ENCODE measurements around the gene ATAD1.
"Not testable (repeated sequence)": the region's sequence is repeated elsewhere in the genome, so short reads cannot be mapped to it uniquely, and the experiment has no call there.

Gene ATAD1

GRCh38 chr10:87819289-87819585 is 1.2 kb upstream of the ATAD1 start:
- H3K9ac ChIP-seq (ENCODE audit: insufficient read length): no peak overlapping the region
- no peak for DNase-seq (ENCODE audit: low read depth, low spot score)
- no peak overlapping the region for H3K27ac ChIP-seq
- no peaks in the 10 kb centered on the region for H3K9me3 ChIP-seq (ENCODE audit: low read depth, low read length)
- TF ChIP-seq FOXP2 (optimal IDR thresholded peaks at IDR 0.05; ENCODE audit: control extremely low read depth, extremely low read length, insufficient read depth): no peak
- TF ChIP-seq POLR2AphosphoS5 (IDR thresholded peaks at IDR 0.05; ENCODE audit: borderline replicate concordance, low read depth, low read length): no peak
- no peak for TF ChIP-seq EZH2 (IDR thresholded peaks at IDR 0.05)
- H3K36me3 ChIP-seq (ENCODE audit: insufficient read depth, low read length): no peaks in the 10 kb centered on the region
- no peak overlapping the region for H3K4me3 ChIP-seq

DNA sequence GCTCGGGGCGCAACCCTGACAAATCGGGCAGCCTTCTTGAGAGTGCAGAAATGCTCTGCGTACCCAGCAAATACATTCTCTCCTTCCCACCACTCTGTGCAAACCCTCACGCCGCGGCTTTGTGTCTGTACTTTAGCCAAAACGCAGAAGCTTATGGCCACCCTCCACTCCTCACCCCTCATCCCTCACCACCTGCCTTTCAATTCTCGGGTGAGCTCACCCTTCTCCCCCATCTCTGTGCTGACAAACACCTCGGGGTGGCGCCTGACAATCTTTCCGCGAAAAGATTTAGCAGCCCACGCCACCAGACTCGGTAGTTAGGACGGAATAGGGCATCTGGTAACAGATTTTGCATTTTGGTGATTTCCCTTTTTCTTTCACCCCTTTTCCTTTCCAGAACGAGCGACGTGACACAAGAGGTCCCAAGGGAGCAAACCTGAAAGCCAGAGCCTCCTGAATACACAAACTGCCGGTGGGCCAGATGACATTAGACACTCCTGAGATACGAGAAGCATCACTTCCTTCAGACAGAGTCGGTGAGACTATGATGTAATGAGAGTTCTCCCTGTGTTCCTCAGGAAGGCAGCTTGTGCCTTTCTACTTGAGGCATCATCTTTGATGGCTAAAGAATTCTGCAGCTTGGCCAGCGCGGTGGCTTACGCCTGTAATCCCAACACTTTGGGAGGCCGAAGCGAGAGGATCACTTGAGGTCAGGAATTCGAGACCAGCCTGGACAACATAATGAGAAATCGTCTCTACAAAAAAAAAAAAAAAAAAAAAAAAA is 671 bp upstream of the ATAD1 start:
- TF ChIP-seq FOXP2 (optimal IDR thresholded peaks at IDR 0.05; ENCODE audit: control extremely low read depth, extremely low read length, insufficient read depth): no peak
- no peak for TF ChIP-seq EZH2 (IDR thresholded peaks at IDR 0.05)
- TF ChIP-seq POLR2AphosphoS5 (IDR thresholded peaks at IDR 0.05; ENCODE audit: borderline replicate concordance, low read depth, low read length): no peak
- Histone ChIP-seq H3K27ac (no peak overlapping the region), H3K36me3 (ENCODE audit: insufficient read depth, low read length) (no peaks in the 10 kb centered on the region), H3K4me3 (peak overlapping the region; percentile 89), H3K9ac (ENCODE audit: insufficient read length) (peak overlapping the region; percentile 45), H3K9me3 (ENCODE audit: low read depth, low read length) (no peaks in the 10 kb centered on the region)
- DNase-seq (ENCODE audit: low read depth, low spot score): no peak

DNA sequence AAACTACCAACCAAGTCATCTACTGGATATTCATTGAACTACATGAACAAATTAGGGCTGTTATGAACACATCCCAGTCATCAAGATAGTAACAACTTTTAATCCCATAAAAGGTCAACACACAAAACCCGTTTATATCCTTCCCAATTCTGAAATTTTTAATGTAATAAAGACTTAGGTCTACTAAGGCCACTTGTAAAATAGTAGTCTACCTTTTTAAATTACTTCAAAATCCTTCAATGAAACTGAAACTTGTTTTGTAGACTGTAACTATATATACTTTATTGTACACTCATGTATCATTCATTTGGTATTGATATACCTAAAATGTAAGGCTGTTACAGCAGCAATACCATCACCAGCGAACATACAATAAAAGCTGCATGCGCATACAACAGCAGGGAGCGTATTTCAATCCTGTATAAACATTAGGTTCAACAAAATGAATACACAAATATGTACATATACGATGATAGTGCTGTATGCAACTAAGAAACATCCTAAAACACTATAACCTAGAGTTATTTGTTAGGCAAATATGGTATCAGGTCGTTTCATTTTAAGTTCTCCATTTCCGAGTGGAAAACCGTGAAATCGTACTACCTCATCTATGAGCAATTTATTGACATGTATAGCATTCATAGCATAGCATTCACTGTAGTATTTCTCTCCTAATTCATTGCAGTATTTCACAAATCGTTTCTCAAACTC is 973 bp downstream of the ATAD1 start:
- no peak for DNase-seq (ENCODE audit: low read depth, low spot score)
- Histone ChIP-seq H3K9me3 (ENCODE audit: low read depth, low read length) (no peaks in the 10 kb centered on the region), H3K4me3 (peak overlapping the region; percentile 89), H3K27ac (peak overlapping the region; percentile 67; the same call in 1 of the 2 replicates), H3K9ac (ENCODE audit: insufficient read length) (peak overlapping the region; percentile 90), H3K36me3 (ENCODE audit: insufficient read depth, low read length) (peaks cover 10% of the 10 kb centered on the region)
- TF ChIP-seq POLR2AphosphoS5 (IDR thresholded peaks at IDR 0.05; ENCODE audit: borderline replicate concordance, low read depth, low read length) (no peak), FOXP2 (optimal IDR thresholded peaks at IDR 0.05; ENCODE audit: control extremely low read depth, extremely low read length, insufficient read depth) (no peak)

DNA sequence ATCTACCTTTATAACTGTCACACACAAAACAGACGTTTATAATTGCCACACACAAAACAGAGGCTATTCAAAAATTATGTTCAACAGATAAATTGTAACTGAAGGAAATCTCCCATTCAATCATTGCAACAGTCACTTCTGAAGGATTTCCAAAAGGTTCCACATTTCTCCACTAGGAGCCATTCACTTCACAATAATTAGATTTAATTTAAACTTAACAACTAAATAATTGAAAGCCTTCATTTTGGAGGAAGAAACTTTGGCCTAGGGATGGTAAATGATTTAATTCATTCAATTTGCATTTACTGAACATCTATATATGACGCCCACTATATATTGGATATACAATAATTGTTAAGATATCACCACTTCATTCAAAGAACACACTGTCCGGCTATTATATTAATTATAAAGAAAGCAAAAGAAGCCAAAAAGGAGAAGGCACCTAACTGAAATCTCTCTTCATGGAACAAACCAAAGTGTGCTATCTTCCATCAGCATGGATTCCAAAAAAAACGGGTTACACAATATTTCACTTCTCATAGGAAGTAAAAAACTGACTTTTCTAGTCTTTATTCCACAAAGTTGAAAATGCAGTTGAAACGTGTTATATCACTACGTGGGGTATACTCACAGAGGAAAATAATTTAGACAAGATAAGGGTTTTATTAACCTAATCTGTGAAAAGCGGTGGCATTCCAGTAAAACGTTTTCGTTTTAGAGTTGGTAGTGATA is 1.7 kb downstream of the ATAD1 start:
- Histone ChIP-seq H3K4me3 (peak overlapping the region; percentile 89), H3K27ac (no peak overlapping the region), H3K36me3 (ENCODE audit: insufficient read depth, low read length) (peaks cover 17% of the 10 kb centered on the region), H3K9ac (ENCODE audit: insufficient read length) (peak overlapping the region; percentile 90), H3K9me3 (ENCODE audit: low read depth, low read length) (no peaks in the 10 kb centered on the region)
- DNase-seq (ENCODE audit: low read depth, low spot score): no peak
- TF ChIP-seq POLR2AphosphoS5 (IDR thresholded peaks at IDR 0.05; ENCODE audit: borderline replicate concordance, low read depth, low read length) (no peak), FOXP2 (optimal IDR thresholded peaks at IDR 0.05; ENCODE audit: control extremely low read depth, extremely low read length, insufficient read depth) (no peak), EZH2 (IDR thresholded peaks at IDR 0.05) (no peak)

- Histone ChIP-seq H3K9me3 (ENCODE audit: low read depth, low read length) (no peaks in the 10 kb centered on the region), H3K27ac (no peak overlapping the region), H3K36me3 (ENCODE audit: insufficient read depth, low read length) (peaks cover 52% of the 10 kb centered on the region), H3K4me3 (no peak overlapping the region), H3K9ac (ENCODE audit: insufficient read length) (no peak overlapping the region)
- TF ChIP-seq FOXP2 (optimal IDR thresholded peaks at IDR 0.05; ENCODE audit: control extremely low read depth, extremely low read length, insufficient read depth): no peak
- TF ChIP-seq EZH2 (IDR thresholded peaks at IDR 0.05): no peak
- no peak for TF ChIP-seq POLR2AphosphoS5 (IDR thresholded peaks at IDR 0.05; ENCODE audit: borderline replicate concordance, low read depth, low read length)
- DNase-seq (ENCODE audit: low read depth, low spot score): no peak
These were observed 13.0 kb downstream of the ATAD1 start for GRCh38 chr10:87804939-87805569.

DNA sequence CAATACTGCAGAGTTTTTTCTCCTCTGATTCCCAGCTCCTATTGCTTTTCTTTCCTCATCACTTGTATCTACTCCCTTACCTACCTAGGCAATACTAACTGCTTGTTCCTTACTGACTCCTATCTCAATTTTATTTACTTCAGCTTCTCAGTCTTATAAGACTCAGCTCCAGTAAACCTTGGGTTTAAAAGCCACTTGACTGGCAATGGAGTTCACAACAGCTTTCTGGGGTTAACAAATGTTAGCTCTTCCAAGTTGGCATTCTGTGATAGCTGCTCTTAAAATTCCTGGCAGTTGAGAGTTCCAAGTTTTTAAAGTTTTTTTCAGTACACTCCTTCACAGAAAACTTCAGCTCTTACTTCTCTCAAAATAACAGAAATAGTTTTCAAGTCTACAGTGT is 14.2 kb downstream of the ATAD1 start:
- no peak overlapping the region for H3K9ac ChIP-seq (ENCODE audit: insufficient read length)
- H3K36me3 ChIP-seq (ENCODE audit: insufficient read depth, low read length): peaks cover 44% of the 10 kb centered on the region
- DNase-seq (ENCODE audit: low read depth, low spot score): no peak
- no peaks in the 10 kb centered on the region for H3K9me3 ChIP-seq (ENCODE audit: low read depth, low read length)
- H3K27ac ChIP-seq: no peak overlapping the region
- no peak overlapping the region for H3K4me3 ChIP-seq
- TF ChIP-seq FOXP2 (optimal IDR thresholded peaks at IDR 0.05; ENCODE audit: control extremely low read depth, extremely low read length, insufficient read depth) (no peak), EZH2 (IDR thresholded peaks at IDR 0.05) (no peak), POLR2AphosphoS5 (IDR thresholded peaks at IDR 0.05; ENCODE audit: borderline replicate concordance, low read depth, low read length) (no peak)

- TF ChIP-seq FOXP2 (optimal IDR thresholded peaks at IDR 0.05; ENCODE audit: control extremely low read depth, extremely low read length, insufficient read depth): no peak
- TF ChIP-seq EZH2 (IDR thresholded peaks at IDR 0.05): no peak
- no peak for TF ChIP-seq POLR2AphosphoS5 (IDR thresholded peaks at IDR 0.05; ENCODE audit: borderline replicate concordance, low read depth, low read length)
- Histone ChIP-seq H3K4me3 (no peak overlapping the region), H3K36me3 (ENCODE audit: insufficient read depth, low read length) (peaks cover 39% of the 10 kb centered on the region), H3K9ac (ENCODE audit: insufficient read length) (no peak overlapping the region), H3K27ac (no peak overlapping the region), H3K9me3 (ENCODE audit: low read depth, low read length) (no peaks in the 10 kb centered on the region)
- no peak for DNase-seq (ENCODE audit: low read depth, low spot score)
These were observed 14.7 kb downstream of the ATAD1 start for GRCh38 chr10:87803328-87803727.

GRCh38 chr10:87801813-87802435 is 16.1 kb downstream of the ATAD1 start:
- peaks cover 32% of the 10 kb centered on the region for H3K36me3 ChIP-seq (ENCODE audit: insufficient read depth, low read length)
- not testable (repeated sequence) for H3K9ac ChIP-seq (ENCODE audit: insufficient read length); H3K9me3 ChIP-seq (ENCODE audit: low read depth, low read length)

More at GRCh38 chr10:87801813-87802435, 16.1 kb downstream of the ATAD1 start:
- not testable (repeated sequence) for DNase-seq (ENCODE audit: low read depth, low spot score); H3K4me3 ChIP-seq; H3K27ac ChIP-seq

Data from SK-N-MC (cell line).